ENCODE data around the gene UBE4A. TPM values are rescaled to one million over a fixed set of nuclear protein-coding genes. Genes with fewer than 3 reads are reported as not detected.
A peak's percentile ranks its signal among the peaks of the same experiment; 100 is the strongest.

The UBE4A gene
- total RNA-seq, 2 experiments from 2014 or later, result 40.2 to 40.5 TPM

- no peak overlapping the region for H3K4me3 Mint-ChIP-seq
- POLR2A ChIA-PET, result interaction anchor here (0.6 to 1.4 kb wide), 4 partner anchors 11 to 98 kb away, joined by 3 to 6 read pairs (median 4); no protein-coding TSS in a partner anchor
Measured at GRCh38 chr11:118312328-118312727, 47.1 kb upstream of the UBE4A start.

DNA sequence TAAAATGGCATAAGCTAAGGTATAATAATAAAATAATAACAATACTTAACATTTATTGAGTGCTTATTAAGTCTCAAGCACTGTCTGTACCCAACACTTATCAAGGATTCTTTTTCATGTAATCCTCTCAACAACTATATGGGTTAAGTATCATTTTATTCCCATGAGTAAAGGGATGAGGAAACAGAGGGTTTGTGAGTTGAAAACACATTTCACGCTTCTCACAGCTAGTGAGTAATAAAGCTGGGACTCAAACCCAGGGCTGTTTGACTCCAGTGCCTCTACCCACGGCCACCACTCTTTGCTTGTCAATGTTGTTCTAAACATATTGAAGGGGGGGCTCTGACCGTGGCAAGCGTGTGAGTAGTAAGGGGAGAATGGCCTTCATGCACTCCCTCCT is 46.2 kb upstream of the UBE4A start:
- ChIA-PET CTCF (interaction anchor here (1.3 to 2.3 kb wide), 3 partner anchors 21 to 147 kb away, joined by 4 to 8 read pairs (median 5); no protein-coding TSS in a partner anchor), POLR2A (interaction anchor here (0.9 to 1.2 kb wide), 2 partner anchors 10 to 115 kb away, joined by 3 read pairs; no protein-coding TSS in a partner anchor)
- peaks cover 88% of the 10 kb centered on the region for H3K4me1 Mint-ChIP-seq (ENCODE audit: low read depth)
- intact Hi-C loops (cut with micrococcal nuclease), result no loop called here
- no peak for TF ChIP-seq CTCF (IDR thresholded peaks at IDR 0.05)
- no peaks in the 10 kb centered on the region for H3K27me3 Mint-ChIP-seq
- H3K27ac Mint-ChIP-seq, result peak overlapping the region; percentile 77
- peaks cover 5% of the 10 kb centered on the region for H3K9me3 Mint-ChIP-seq
- DNase-seq, result no peak
- no peak for ATAC-seq
- no peak overlapping the region for H3K4me3 Mint-ChIP-seq
- H3K36me3 Mint-ChIP-seq (ENCODE audit: low read depth), result peaks cover 87% of the 10 kb centered on the region

More at GRCh38 chr11:118312328-118312727, 47.1 kb upstream of the UBE4A start:
- ATAC-seq, result no peak
- no peaks in the 10 kb centered on the region for H3K27me3 Mint-ChIP-seq
- intact Hi-C loops (cut with micrococcal nuclease), result no loop called here
- H3K27ac Mint-ChIP-seq, result peak overlapping the region; percentile 90
- no peak for DNase-seq
- CTCF ChIA-PET, result interaction anchor here (0.9 to 2.6 kb wide), 16 partner anchors 8 to 282 kb away, joined by 3 to 12 read pairs (median 5); partner anchors contain the start of genes CD3D, CD3G, JAML and MPZL2
- TF ChIP-seq CTCF (IDR thresholded peaks at IDR 0.05), result no peak
- H3K9me3 Mint-ChIP-seq, result peaks cover 5% of the 10 kb centered on the region
- peaks cover 91% of the 10 kb centered on the region for H3K4me1 Mint-ChIP-seq (ENCODE audit: low read depth)
- peaks cover 91% of the 10 kb centered on the region for H3K36me3 Mint-ChIP-seq (ENCODE audit: low read depth)

GRCh38 chr11:118314988-118315411 is 44.4 kb upstream of the UBE4A start:
- no peak for TF ChIP-seq CTCF (IDR thresholded peaks at IDR 0.05)
- Mint-ChIP-seq H3K4me1 (ENCODE audit: low read depth) (peaks cover 88% of the 10 kb centered on the region), H3K36me3 (ENCODE audit: low read depth) (peaks cover 70% of the 10 kb centered on the region), H3K27ac (peak overlapping the region; percentile 88), H3K27me3 (no peaks in the 10 kb centered on the region), H3K4me3 (peak overlapping the region; percentile 45), H3K9me3 (peaks cover 5% of the 10 kb centered on the region)
- intact Hi-C loops (cut with micrococcal nuclease), result no loop called here
- DNase-seq, result no peak
- no peak for ATAC-seq
- ChIA-PET CTCF (interaction anchor here (0.7 to 1.2 kb wide), 4 partner anchors 10 to 38 kb away, joined by 3 to 5 read pairs (median 3); partner anchors contain the start of gene CD3E), POLR2A (interaction anchor here (0.7 to 1.1 kb wide), 2 partner anchors 60 to 105 kb away, joined by 3 read pairs; no protein-coding TSS in a partner anchor)

GRCh38 chr11:118318124-118318523 is 41.3 kb upstream of the UBE4A start:
- Mint-ChIP-seq H3K9me3 (peaks cover 3% of the 10 kb centered on the region), H3K27ac (peak overlapping the region; percentile 50), H3K27me3 (no peaks in the 10 kb centered on the region), H3K36me3 (ENCODE audit: low read depth) (peaks cover 51% of the 10 kb centered on the region), H3K4me1 (ENCODE audit: low read depth) (peaks cover 82% of the 10 kb centered on the region), H3K4me3 (no peak overlapping the region)
- ATAC-seq, result no peak
- no peak for TF ChIP-seq CTCF (IDR thresholded peaks at IDR 0.05)
- CTCF ChIA-PET, result interaction anchor here (0.9 to 1.1 kb wide), 2 partner anchors 10 to 147 kb away, joined by 3 to 4 read pairs; no protein-coding TSS in a partner anchor
- intact Hi-C loops (cut with micrococcal nuclease), result no loop called here
- DNase-seq, result no peak
- POLR2A ChIA-PET, result interaction anchor here (0.9 kb wide), 1 partner anchor 39 kb away, joined by 4 read pairs; no protein-coding TSS in a partner anchor
